HEK293 (cell line): Measurements from ENCODE around the gene PPP2R5E.

Source experiments
- CTCF ChIA-PET: fragments of 350-600 bp; formaldehyde crosslinking; extraction: SDS; loops from one replicate; lab custom pipeline; 2021; ENCODE audit warnings: antibody characterized with exemption; lab: Yijun Ruan, JAX
- POLR2A ChIA-PET: fragments of 300-600 bp; formaldehyde crosslinking; extraction: SDS; loops from one replicate; lab custom pipeline; 2020; ENCODE audit warnings: antibody characterized with exemption, inconsistent platforms; lab: Yijun Ruan, JAX
- H3K27ac ChIP-seq: fragments of 200-500 bp; sonication (Bioruptor generic); 2 replicates; pipeline ENCODE4 v1.5.1; 2014; ENCODE audit warnings: low read depth, low read length, control low read depth, inconsistent platforms; ENCODE audit errors: extremely low read depth
- H3K36me3 ChIP-seq, 2 experiments: fragments of 200-500 bp in 1 of 2; sonication (Bioruptor generic) in 1 of 2; 1 replicate in 1 of 2; 2 replicates in 1 of 2; pipeline ENCODE4 v1.5.1; 2014 to 2017; ENCODE audit warnings: inconsistent platforms in 2 of 2, low read length in 2 of 2; ENCODE audit not compliant: control insufficient read depth in 2 of 2, insufficient read depth in 1 of 2
- H3K4me1 ChIP-seq: fragments of 200-500 bp; sonication (Bioruptor generic); 2 replicates; pipeline ENCODE4 v1.5.1; 2014; ENCODE audit warnings: mild to moderate bottlenecking, low read length, inconsistent platforms; ENCODE audit not compliant: control insufficient read depth, insufficient read depth
- H3K4me3 ChIP-seq: 2 replicates; pipeline ENCODE4 v1.5.1; 2011; ENCODE audit warnings: low read depth, mild to moderate bottlenecking, control low read depth, low read length, moderate library complexity
- H3K9me3 ChIP-seq: fragments of 200-500 bp; sonication (Bioruptor generic); 2 replicates; pipeline ENCODE4 v1.5.1; 2014; ENCODE audit warnings: low read depth, low read length, inconsistent platforms; ENCODE audit not compliant: control insufficient read depth, insufficient read depth
- BCL11B ChIP-seq: fragments of 450-650 bp; formaldehyde crosslinking; IDR thresholded peaks from 2 replicates; pipeline ENCODE4 v1.5.1; 2016; ENCODE audit warnings: low read depth, missing biosample characterization, missing genetic modification characterization
- IKZF3 ChIP-seq: fragments of 450-650 bp; IDR thresholded peaks from 2 replicates; pipeline ENCODE4 v1.5.0; 2018; ENCODE audit warnings: missing biosample characterization, mild to moderate bottlenecking, missing genetic modification characterization, moderate library complexity
- ZBTB48 ChIP-seq: fragments of 450-650 bp; formaldehyde crosslinking; IDR thresholded peaks from 2 replicates; pipeline ENCODE4 v1.5.1; 2016; ENCODE audit warnings: missing biosample characterization, missing genetic modification characterization
- ZBTB7A ChIP-seq: fragments of 450-650 bp; formaldehyde crosslinking; IDR thresholded peaks from 2 replicates; pipeline ENCODE4 v1.5.1; 2016; ENCODE audit warnings: low read depth, missing biosample characterization, missing genetic modification characterization
- ZNF174 ChIP-seq: fragments of 450-650 bp; formaldehyde crosslinking; IDR thresholded peaks from 2 replicates; pipeline ENCODE4 v1.5.0; 2017; ENCODE audit warnings: missing biosample characterization, mild to moderate bottlenecking, missing genetic modification characterization
- ZNF24 ChIP-seq: fragments of 450-650 bp; formaldehyde crosslinking; IDR thresholded peaks from 2 replicates; pipeline ENCODE4 v1.5.1; 2016; ENCODE audit warnings: missing biosample characterization, missing genetic modification characterization
- ZNF354C ChIP-seq: fragments of 450-650 bp; formaldehyde crosslinking; IDR thresholded peaks from 2 replicates; pipeline ENCODE4 v1.5.1; 2016; ENCODE audit warnings: missing biosample characterization, missing genetic modification characterization, low read depth, borderline replicate concordance
- ZNF404 ChIP-seq: fragments of 450-650 bp; formaldehyde crosslinking; IDR thresholded peaks from 2 replicates; pipeline ENCODE4 v1.5.1; 2017; ENCODE audit warnings: missing biosample characterization, missing genetic modification characterization
- ZNF433 ChIP-seq: fragments of 450-650 bp; formaldehyde crosslinking; IDR thresholded peaks from 2 replicates; pipeline ENCODE4 v1.5.1; 2016; ENCODE audit warnings: missing biosample characterization, missing genetic modification characterization, low read depth
- ZNF571 ChIP-seq: fragments of 450-650 bp; formaldehyde crosslinking; IDR thresholded peaks from 2 replicates; pipeline ENCODE4 v1.5.0; 2017; ENCODE audit warnings: missing biosample characterization, missing genetic modification characterization
- ZNF610 ChIP-seq: fragments of 450-650 bp; formaldehyde crosslinking; IDR thresholded peaks from 2 replicates; pipeline ENCODE4 v1.5.1; 2016; ENCODE audit warnings: missing biosample characterization, missing genetic modification characterization, borderline replicate concordance
- ZNF624 ChIP-seq: fragments of 450-650 bp; formaldehyde crosslinking; IDR thresholded peaks from 2 replicates; pipeline ENCODE4 v1.5.1; 2017; ENCODE audit warnings: missing biosample characterization, missing genetic modification characterization
- ZNF670 ChIP-seq: fragments of 450-650 bp; formaldehyde crosslinking; IDR thresholded peaks from 2 replicates; pipeline ENCODE4 v1.5.1; 2016; ENCODE audit warnings: missing biosample characterization, missing genetic modification characterization, low read depth
- ZNF707 ChIP-seq: fragments of 450-650 bp; formaldehyde crosslinking; IDR thresholded peaks from 2 replicates; pipeline ENCODE4 v1.5.1; 2016; ENCODE audit warnings: missing biosample characterization, missing genetic modification characterization
- TF ChIP-seq, protein P1 (sequence below): fragments of 450-650 bp; formaldehyde crosslinking; IDR thresholded peaks from 2 replicates; pipeline ENCODE4 v1.5.1; 2016; ENCODE audit warnings: missing biosample characterization, missing genetic modification characterization
- TF ChIP-seq, protein P2 (sequence below): fragments of 450-650 bp; IDR thresholded peaks from 2 replicates; pipeline ENCODE4 v1.5.1; 2018; ENCODE audit warnings: missing biosample characterization, mild to moderate bottlenecking, missing genetic modification characterization
- TF ChIP-seq, protein P3 (sequence below): fragments of 450-650 bp; formaldehyde crosslinking; conservative IDR thresholded peaks from 2 replicates; pipeline ENCODE4 v1.5.1; 2016; ENCODE audit warnings: low read depth, missing biosample characterization, missing genetic modification characterization
- TF ChIP-seq, protein P4 (sequence below): fragments of 450-650 bp; formaldehyde crosslinking; IDR thresholded peaks from 2 replicates; pipeline ENCODE4 v1.5.1; 2016; ENCODE audit warnings: missing biosample characterization, missing genetic modification characterization
- TF ChIP-seq, protein P5 (sequence below): fragments of 450-650 bp; formaldehyde crosslinking; IDR thresholded peaks from 2 replicates; pipeline ENCODE4 v1.5.1; 2016; ENCODE audit warnings: missing biosample characterization, missing genetic modification characterization
- TF ChIP-seq, protein P6 (sequence below): fragments of 450-650 bp; formaldehyde crosslinking; IDR thresholded peaks from 2 replicates; pipeline ENCODE4 v1.5.1; 2016; ENCODE audit warnings: missing biosample characterization, missing genetic modification characterization

The PPP2R5E gene

GRCh38 chr14:63474844-63475243 is 68.3 kb downstream of the PPP2R5E start:
- H3K27ac ChIP-seq = no peak overlapping the region
- no peak overlapping the region for H3K4me3 ChIP-seq
- ChIA-PET CTCF (interaction anchor here (0.7 kb wide), 1 partner anchor 82 kb away, joined by 3 read pairs; no protein-coding TSS in a partner anchor), POLR2A (no interaction called here)
- H3K36me3 ChIP-seq = no peaks in the 10 kb centered on the region
- H3K9me3 ChIP-seq = no peaks in the 10 kb centered on the region
- H3K4me1 ChIP-seq = peaks cover 28% of the 10 kb centered on the region
- no peak for TF ChIP-seq BCL11B
- no peak for TF ChIP-seq ZNF354C (tag by site-specific recombination)
- TF ChIP-seq ZNF610 (tag by site-specific recombination) = no peak

GRCh38 chr14:63474111-63474510 is 69.1 kb downstream of the PPP2R5E start:
- H3K4me3 ChIP-seq = no peak overlapping the region
- H3K36me3 ChIP-seq = no peaks in the 10 kb centered on the region
- ChIA-PET POLR2A (no interaction called here), CTCF (no interaction called here)
- H3K9me3 ChIP-seq = no peaks in the 10 kb centered on the region
- H3K27ac ChIP-seq = no peak overlapping the region
- peaks cover 28% of the 10 kb centered on the region for H3K4me1 ChIP-seq
- no peak for TF ChIP-seq ZNF707
- TF ChIP-seq, protein P1, sequence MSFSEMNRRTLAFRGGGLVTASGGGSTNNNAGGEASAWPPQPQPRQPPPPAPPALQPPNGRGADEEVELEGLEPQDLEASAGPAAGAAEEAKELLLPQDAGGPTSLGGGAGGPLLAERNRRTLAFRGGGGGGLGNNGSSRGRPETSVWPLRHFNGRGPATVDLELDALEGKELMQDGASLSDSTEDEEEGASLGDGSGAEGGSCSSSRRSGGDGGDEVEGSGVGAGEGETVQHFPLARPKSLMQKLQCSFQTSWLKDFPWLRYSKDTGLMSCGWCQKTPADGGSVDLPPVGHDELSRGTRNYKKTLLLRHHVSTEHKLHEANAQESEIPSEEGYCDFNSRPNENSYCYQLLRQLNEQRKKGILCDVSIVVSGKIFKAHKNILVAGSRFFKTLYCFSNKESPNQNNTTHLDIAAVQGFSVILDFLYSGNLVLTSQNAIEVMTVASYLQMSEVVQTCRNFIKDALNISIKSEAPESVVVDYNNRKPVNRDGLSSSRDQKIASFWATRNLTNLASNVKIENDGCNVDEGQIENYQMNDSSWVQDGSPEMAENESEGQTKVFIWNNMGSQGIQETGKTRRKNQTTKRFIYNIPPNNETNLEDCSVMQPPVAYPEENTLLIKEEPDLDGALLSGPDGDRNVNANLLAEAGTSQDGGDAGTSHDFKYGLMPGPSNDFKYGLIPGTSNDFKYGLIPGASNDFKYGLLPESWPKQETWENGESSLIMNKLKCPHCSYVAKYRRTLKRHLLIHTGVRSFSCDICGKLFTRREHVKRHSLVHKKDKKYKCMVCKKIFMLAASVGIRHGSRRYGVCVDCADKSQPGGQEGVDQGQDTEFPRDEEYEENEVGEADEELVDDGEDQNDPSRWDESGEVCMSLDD = no peak
- no peak for TF ChIP-seq ZNF404 (tag by site-specific recombination)
- no peak for TF ChIP-seq ZNF571 (tag by site-specific recombination)
- TF ChIP-seq IKZF3 (tag by site-specific recombination) = no peak
- no peak for TF ChIP-seq ZNF174 (tag by site-specific recombination)
- TF ChIP-seq, protein P2, sequence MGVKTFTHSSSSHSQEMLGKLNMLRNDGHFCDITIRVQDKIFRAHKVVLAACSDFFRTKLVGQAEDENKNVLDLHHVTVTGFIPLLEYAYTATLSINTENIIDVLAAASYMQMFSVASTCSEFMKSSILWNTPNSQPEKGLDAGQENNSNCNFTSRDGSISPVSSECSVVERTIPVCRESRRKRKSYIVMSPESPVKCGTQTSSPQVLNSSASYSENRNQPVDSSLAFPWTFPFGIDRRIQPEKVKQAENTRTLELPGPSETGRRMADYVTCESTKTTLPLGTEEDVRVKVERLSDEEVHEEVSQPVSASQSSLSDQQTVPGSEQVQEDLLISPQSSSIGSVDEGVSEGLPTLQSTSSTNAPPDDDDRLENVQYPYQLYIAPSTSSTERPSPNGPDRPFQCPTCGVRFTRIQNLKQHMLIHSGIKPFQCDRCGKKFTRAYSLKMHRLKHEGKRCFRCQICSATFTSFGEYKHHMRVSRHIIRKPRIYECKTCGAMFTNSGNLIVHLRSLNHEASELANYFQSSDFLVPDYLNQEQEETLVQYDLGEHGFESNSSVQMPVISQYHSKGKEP (tag by site-specific recombination) = no peak
- TF ChIP-seq ZBTB7A (tag by site-specific recombination) = no peak
- TF ChIP-seq, protein P3, sequence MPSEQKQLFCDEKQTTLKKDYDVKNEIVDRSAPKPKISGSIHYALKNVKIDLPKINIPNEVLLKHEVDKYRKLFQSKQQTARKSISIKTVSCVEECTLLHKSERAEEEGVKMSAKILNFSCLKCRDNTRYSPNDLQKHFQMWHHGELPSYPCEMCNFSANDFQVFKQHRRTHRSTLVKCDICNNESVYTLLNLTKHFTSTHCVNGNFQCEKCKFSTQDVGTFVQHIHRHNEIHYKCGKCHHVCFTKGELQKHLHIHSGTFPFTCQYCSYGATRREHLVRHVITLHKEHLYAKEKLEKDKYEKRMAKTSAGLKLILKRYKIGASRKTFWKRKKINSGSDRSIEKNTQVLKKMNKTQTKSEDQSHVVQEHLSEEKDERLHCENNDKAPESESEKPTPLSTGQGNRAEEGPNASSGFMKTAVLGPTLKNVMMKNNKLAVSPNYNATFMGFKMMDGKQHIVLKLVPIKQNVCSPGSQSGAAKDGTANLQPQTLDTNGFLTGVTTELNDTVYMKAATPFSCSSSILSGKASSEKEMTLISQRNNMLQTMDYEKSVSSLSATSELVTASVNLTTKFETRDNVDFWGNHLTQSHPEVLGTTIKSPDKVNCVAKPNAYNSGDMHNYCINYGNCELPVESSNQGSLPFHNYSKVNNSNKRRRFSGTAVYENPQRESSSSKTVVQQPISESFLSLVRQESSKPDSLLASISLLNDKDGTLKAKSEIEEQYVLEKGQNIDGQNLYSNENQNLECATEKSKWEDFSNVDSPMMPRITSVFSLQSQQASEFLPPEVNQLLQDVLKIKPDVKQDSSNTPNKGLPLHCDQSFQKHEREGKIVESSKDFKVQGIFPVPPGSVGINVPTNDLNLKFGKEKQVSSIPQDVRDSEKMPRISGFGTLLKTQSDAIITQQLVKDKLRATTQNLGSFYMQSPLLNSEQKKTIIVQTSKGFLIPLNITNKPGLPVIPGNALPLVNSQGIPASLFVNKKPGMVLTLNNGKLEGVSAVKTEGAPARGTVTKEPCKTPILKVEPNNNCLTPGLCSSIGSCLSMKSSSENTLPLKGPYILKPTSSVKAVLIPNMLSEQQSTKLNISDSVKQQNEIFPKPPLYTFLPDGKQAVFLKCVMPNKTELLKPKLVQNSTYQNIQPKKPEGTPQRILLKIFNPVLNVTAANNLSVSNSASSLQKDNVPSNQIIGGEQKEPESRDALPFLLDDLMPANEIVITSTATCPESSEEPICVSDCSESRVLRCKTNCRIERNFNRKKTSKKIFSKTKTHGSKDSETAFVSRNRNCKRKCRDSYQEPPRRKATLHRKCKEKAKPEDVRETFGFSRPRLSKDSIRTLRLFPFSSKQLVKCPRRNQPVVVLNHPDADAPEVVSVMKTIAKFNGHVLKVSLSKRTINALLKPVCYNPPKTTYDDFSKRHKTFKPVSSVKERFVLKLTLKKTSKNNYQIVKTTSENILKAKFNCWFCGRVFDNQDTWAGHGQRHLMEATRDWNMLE = no peak
- TF ChIP-seq ZNF670 (tag by site-specific recombination) = no peak
- no peak for TF ChIP-seq ZNF24 (tag by site-specific recombination)
- TF ChIP-seq, protein P4, sequence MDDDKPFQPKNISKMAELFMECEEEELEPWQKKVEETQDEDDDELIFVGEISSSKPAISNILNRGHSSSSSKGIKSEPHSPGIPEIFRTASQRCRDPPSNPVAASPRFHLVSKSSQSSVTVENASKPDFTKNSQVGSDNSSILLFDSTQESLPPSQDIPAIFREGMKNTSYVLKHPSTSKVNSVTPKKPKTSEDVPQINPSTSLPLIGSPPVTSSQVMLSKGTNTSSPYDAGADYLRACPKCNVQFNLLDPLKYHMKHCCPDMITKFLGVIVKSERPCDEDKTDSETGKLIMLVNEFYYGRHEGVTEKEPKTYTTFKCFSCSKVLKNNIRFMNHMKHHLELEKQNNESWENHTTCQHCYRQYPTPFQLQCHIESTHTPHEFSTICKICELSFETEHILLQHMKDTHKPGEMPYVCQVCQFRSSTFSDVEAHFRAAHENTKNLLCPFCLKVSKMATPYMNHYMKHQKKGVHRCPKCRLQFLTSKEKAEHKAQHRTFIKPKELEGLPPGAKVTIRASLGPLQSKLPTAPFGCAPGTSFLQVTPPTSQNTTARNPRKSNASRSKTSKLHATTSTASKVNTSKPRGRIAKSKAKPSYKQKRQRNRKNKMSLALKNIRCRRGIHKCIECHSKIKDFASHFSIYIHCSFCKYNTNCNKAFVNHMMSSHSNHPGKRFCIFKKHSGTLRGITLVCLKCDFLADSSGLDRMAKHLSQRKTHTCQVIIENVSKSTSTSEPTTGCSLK (tag by site-specific recombination) = no peak
- TF ChIP-seq ZNF624 (tag by site-specific recombination) = no peak
- TF ChIP-seq, protein P5, sequence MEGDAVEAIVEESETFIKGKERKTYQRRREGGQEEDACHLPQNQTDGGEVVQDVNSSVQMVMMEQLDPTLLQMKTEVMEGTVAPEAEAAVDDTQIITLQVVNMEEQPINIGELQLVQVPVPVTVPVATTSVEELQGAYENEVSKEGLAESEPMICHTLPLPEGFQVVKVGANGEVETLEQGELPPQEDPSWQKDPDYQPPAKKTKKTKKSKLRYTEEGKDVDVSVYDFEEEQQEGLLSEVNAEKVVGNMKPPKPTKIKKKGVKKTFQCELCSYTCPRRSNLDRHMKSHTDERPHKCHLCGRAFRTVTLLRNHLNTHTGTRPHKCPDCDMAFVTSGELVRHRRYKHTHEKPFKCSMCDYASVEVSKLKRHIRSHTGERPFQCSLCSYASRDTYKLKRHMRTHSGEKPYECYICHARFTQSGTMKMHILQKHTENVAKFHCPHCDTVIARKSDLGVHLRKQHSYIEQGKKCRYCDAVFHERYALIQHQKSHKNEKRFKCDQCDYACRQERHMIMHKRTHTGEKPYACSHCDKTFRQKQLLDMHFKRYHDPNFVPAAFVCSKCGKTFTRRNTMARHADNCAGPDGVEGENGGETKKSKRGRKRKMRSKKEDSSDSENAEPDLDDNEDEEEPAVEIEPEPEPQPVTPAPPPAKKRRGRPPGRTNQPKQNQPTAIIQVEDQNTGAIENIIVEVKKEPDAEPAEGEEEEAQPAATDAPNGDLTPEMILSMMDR (tag by site-specific recombination) = no peak
- TF ChIP-seq, protein P6, sequence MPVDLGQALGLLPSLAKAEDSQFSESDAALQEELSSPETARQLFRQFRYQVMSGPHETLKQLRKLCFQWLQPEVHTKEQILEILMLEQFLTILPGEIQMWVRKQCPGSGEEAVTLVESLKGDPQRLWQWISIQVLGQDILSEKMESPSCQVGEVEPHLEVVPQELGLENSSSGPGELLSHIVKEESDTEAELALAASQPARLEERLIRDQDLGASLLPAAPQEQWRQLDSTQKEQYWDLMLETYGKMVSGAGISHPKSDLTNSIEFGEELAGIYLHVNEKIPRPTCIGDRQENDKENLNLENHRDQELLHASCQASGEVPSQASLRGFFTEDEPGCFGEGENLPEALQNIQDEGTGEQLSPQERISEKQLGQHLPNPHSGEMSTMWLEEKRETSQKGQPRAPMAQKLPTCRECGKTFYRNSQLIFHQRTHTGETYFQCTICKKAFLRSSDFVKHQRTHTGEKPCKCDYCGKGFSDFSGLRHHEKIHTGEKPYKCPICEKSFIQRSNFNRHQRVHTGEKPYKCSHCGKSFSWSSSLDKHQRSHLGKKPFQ (tag by site-specific recombination) = no peak
- TF ChIP-seq ZBTB48 (tag by site-specific recombination) = no peak
- TF ChIP-seq ZNF433 = no peak
